Thoracic aorta (tissue), 2 donors: ENCODE data around the gene GABRG3. TPM values are rescaled to one million over a fixed set of nuclear protein-coding genes. Genes with fewer than 3 reads are reported as not detected.

Experiments used
- ATAC-seq: fragments of 150-250 bp; one replicate; pipeline ENCODE4 v1.8.0; 2017; ENCODE audit warnings: low read depth; ENCODE audit not compliant: insufficient number of reproducible peaks, low FRiP score
- DNase-seq: peaks from one replicate; pipeline ENCODE4 v3.0.0-alpha.2; 2020; ENCODE audit warnings: low spot score
- H3K27ac ChIP-seq, 2 donors: fragments of 200-600 bp; sonication (generic); 1 replicate in 1 of 2; 2 replicates in 1 of 2; pipeline ENCODE4 v1.5.1; 2016; ENCODE audit warnings: mild to moderate bottlenecking in 2 of 2, moderate library complexity in 2 of 2
- H3K27me3 ChIP-seq: fragments of 200-600 bp; sonication (generic); replicated peaks from 2 replicates; pipeline ENCODE4 v1.6.0; 2016; ENCODE audit warnings: mild to moderate bottlenecking; ENCODE audit not compliant: insufficient read depth
- H3K36me3 ChIP-seq: fragments of 200-600 bp; sonication (generic); one replicate; pipeline ENCODE4 v1.5.1; 2016
- H3K4me1 ChIP-seq, 2 donors: fragments of 200-600 bp; sonication (generic); 1 replicate in 1 of 2; 2 replicates in 1 of 2; pipeline versions ENCODE4 v1.5.1 to v1.6.0; 2016; ENCODE audit warnings: low read depth in 2 of 2, mild to moderate bottlenecking in 1 of 2; ENCODE audit not compliant: control insufficient read depth in 1 of 2
- H3K4me3 ChIP-seq: fragments of 200-600 bp; sonication (generic); 2 replicates; pipeline ENCODE4 v1.5.1; 2016; ENCODE audit warnings: mild to moderate bottlenecking
- H3K9me3 ChIP-seq: fragments of 200-600 bp; sonication (generic); 2 replicates; pipeline ENCODE4 v1.5.1; 2016
- CTCF ChIP-seq: fragments of 200-600 bp; sonication (generic); IDR thresholded peaks from one replicate; pipeline ENCODE4 v1.5.1; 2019; ENCODE audit warnings: antibody characterized with exemption
- total RNA-seq, 2 donors: library from RNA; depleted of rRNA; stranded (reverse); fragments of >200 nt; gene quantifications; one replicate each; pipeline versions ENCODE4 v1.1.0 to v1.2.3, GENCODE V29; 2016

GABRG3 gene
- total RNA-seq, 2 donors from 2014 or later = not detected

GRCh38 chr15:26967719-26968269, 3.2 kb upstream of the GABRG3 start:
- Histone ChIP-seq H3K9me3 (no peaks in the 10 kb centered on the region), H3K4me1 (no peaks in the 10 kb centered on the region), H3K27ac (no peak overlapping the region), H3K27me3 (no peaks in the 10 kb centered on the region), H3K4me3 (no peak overlapping the region), H3K36me3 (no peaks in the 10 kb centered on the region)
- ATAC-seq (no peak), DNase-seq (no peak)
- TF ChIP-seq CTCF = no peak

- H3K27me3 ChIP-seq = no peaks in the 10 kb centered on the region
Measured at GRCh38 chr15:26968806-26969205, 2.2 kb upstream of the GABRG3 start.

DNA sequence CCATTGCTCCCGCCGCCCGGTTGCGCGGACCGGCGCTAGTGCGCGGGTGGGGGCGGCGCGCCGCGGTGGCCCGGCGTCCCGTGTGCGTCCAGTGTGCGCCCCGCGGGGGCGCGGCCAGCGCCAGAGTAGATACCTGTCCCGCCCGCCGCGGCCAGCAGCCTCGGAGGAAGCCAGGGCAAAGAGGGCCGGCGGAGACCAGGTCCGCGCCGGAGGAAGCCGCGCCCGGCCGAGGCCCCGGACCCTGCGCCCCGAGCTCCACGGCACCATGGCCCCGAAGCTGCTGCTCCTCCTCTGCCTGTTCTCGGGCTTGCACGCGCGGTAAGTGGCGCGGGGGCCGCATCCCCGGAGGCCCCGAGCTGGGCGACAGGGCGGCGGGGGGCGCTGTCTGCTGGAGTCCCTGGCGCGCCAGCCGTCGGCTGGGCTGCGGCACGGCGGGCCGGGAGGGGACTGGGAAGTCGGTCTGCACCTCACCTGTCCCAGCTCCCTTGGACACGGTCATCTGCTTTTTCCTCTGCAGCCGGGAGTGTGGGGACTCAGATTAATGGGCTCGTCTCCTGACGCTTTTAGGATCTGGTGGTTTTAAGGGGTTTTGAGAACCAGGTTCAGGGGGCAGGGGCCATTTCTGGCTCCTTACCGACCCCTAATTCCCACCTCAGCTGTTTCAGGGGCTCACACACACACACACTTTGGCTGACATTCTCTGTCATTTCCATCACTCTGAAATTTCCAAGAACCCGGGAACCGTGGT, 464 bp downstream of the GABRG3 start:
- Histone ChIP-seq H3K4me1 (no peaks in the 10 kb centered on the region), H3K36me3 (no peaks in the 10 kb centered on the region), H3K4me3 (no peak overlapping the region), H3K9me3 (no peaks in the 10 kb centered on the region), H3K27ac (no peak overlapping the region), H3K27me3 (no peaks in the 10 kb centered on the region)
- no peak for TF ChIP-seq CTCF
- no peak for DNase-seq
- no peak for ATAC-seq

More at GRCh38 chr15:26968806-26969205, 2.2 kb upstream of the GABRG3 start:
- ATAC-seq = no peak
- Histone ChIP-seq H3K36me3 (no peaks in the 10 kb centered on the region), H3K9me3 (no peaks in the 10 kb centered on the region), H3K27ac (no peak overlapping the region), H3K4me3 (no peak overlapping the region), H3K4me1 (no peaks in the 10 kb centered on the region)
- no peak for DNase-seq
- TF ChIP-seq CTCF = no peak

DNA sequence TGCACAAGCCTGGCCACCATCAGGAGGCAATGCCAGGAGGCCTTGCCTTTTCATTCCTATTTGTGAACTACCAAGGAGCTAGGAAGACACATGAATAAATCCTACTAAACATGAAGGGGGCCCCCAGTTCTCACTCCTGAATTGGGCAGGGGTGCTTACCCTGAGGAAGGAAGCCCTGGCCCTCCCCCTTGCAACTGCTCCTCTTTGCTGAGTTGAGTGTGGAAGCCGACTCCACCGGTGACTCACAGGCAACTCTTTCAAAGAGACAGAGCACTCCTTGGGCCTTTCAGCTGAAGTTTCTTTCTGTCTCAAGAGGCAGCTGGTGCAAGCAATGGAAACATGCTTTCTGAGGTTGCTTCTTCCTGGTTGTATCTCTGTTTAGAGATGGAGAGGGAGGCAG, 1.7 kb downstream of the GABRG3 start:
- H3K9me3 ChIP-seq = no peaks in the 10 kb centered on the region
- DNase-seq (no peak), ATAC-seq (no peak)
- no peaks in the 10 kb centered on the region for H3K27me3 ChIP-seq
- no peak overlapping the region for H3K4me3 ChIP-seq
- H3K36me3 ChIP-seq = no peaks in the 10 kb centered on the region
- H3K27ac ChIP-seq = no peak overlapping the region
- no peak for TF ChIP-seq CTCF
- H3K4me1 ChIP-seq = no peaks in the 10 kb centered on the region

DNA sequence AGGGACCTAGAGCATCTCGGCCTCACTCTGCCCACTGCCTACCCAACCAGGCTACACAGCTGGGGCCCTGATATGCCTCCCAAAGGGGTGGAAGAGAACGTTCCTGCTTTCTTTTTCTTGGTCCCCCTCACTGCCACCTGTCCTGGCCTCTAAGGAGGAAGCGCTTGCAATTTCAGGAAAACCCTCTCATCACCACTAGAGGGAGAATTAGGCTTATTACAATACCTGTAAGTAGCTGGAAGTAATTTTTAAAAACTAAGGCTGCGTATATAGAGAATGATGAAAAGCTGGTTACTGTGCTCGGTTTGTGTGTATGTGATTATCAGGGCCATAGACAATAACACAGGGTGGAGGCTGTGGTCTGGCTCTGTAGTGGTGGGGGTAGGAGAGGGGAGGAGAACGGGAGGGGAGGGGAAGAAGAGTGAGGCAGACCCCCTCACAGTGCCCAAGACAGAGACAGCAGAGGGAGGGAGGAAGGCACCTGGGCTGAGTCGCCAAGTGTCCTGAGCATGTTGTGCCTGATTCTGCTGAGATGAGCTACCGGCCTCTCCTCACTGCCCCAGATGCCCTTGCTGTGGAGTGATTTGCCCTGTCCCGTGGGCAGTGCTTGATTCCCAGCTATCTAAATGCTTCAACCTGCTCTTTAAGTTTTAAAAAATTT, 3.3 kb downstream of the GABRG3 start:
- ATAC-seq (no peak), DNase-seq (no peak)
- Histone ChIP-seq H3K4me3 (no peak overlapping the region), H3K36me3 (no peaks in the 10 kb centered on the region), H3K27ac (no peak overlapping the region), H3K4me1 (no peaks in the 10 kb centered on the region), H3K9me3 (no peaks in the 10 kb centered on the region), H3K27me3 (no peaks in the 10 kb centered on the region)
- no peak for TF ChIP-seq CTCF
